HG03064 (cell line): ENCODE results near the gene CMC1.

Experiments
- ATAC-seq: cut with Tn5 transposase; IDR thresholded peaks from one replicate; pipeline ENCODE4 v1.9.1; 2021; ENCODE audit warnings: low read depth; ENCODE audit not compliant: unreplicated experiment

CMC1 gene

DNA sequence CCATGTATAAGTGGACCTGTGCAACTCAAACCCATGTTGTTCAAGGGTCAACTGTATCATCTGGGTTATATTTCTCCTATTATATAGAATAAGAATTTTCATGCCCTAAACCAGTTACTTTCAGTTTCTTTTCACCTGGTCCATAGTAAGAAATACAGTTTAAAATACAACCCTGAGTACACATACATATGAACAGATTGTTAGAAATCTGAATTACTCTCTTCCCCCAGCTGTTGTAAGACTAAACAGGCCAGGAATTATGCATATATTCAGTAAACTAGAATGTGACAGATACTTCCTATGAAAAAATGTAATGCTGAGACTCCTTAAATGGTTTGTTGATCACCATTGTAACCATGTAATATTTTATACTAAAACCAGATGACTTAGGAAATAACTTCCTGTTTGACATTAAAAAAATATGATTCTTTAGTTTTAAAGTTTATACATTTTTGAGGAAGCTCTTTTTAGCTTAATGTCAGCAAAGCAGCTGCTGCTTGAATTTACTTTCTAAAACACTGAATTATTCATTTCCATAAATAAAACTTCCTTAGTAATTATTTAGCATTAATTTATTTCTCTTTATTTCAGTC is 54.6 kb downstream of the CMC1 start:
- ATAC-seq, result no peak

DNA sequence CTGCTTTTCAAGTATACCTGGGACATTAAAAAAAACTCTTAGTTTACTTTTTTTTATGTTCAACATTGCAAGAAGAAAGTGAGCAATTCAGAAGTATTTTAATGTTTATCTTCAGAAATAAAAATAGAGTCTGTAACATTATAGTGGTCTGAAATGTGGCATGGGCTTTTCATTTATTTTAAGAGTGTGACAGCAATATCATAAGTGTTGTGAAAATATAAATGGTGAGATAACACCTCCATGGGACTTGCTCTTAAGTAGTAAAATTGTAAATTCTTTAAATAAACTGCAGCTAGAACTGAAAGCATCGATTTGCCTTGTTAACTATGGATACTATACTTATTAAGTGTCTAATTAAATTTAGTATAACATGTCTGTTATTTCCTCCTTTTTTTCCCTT is 58.3 kb downstream of the CMC1 start:
- no peak for ATAC-seq

GRCh38 chr3:28300345-28300962 is 59.0 kb downstream of the CMC1 start:
- no peak for ATAC-seq

GRCh38 chr3:28301688-28302087 is 60.3 kb downstream of the CMC1 start:
- ATAC-seq, result no peak

DNA sequence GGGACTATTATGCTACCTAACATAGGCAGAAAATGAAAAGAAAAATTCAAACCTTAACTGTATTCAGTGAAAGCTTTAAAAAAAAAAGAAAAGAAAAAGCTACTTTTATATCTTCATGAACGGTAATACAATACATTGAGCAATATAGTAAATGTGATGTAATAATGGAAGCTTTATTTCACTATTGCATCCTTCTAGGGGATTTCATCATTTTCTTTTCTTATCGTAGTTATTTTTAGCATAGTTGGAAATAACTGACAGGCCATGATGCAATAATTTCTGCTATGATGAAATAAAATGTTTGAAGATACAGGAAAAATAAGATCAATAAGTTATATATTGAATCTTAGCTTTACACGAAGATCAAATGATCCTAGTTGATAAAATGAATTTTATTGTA is 66.8 kb downstream of the CMC1 start:
- no peak for ATAC-seq

DNA sequence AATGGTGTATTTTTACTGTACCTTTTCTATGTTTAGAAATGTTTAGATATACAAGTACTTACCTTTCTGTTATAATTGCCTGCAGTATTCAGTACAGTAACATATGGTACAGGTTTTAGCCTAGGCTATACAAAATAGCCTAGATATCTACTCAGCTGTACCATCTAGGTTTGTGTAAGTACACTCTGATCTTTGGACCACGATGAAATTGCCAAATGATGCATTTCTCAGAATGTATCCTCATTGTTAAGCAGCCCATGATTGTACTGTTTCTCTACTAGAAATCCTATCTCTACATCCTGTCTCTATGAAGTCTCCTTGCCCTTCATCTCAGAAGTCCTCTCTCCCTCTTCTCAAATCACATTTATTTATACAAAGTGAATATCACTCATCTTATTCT is 74.3 kb downstream of the CMC1 start:
- no peak for ATAC-seq

- ATAC-seq, result no peak
Observed at GRCh38 chr3:28316226-28316625, 74.8 kb downstream of the CMC1 start.

GRCh38 chr3:28317438-28318022 is 76.1 kb downstream of the CMC1 start:
- ATAC-seq, result peak; percentile 79

DNA sequence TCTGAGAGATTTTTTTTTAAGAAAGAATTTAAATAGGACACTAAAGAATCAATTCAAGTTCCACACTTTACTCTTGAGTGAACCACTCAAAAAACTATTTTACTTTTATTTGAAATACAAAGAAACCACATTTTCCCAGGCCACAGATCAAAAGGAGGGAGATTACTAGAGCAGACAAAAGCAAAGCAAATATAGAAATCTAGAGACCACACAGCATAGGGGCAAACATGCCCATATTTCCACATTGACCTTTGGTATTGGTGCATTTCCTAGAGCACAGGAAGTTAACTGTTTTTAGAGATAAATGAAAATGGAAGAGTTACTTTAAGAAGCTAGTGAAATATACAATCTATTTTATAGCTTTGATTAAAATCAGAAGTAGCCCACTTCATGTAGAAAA is 79.6 kb downstream of the CMC1 start:
- no peak for ATAC-seq

- ATAC-seq, result no peak
Observed at GRCh38 chr3:28322464-28322863, 81.0 kb downstream of the CMC1 start.

DNA sequence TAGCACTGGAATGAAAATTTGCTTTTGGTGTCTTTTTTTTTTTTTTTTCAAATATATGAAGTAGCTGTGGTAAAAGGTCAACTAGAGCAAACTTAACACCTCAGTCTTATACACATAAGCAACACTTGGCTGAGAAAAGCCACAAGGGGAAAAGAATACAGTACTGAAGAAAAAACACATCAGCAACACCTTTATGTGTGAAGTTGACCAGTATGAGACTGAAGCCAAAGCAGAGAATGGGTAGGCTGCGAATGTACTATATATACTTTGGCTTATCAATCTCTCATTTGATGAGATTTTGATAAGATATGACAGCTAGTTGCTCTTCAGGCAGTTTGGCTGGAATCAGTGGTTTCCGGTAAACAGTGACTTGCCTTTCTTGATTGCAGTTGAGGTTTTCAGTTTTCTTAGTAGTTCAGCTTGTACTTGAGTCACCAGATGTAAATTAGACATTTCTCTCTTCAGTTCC is 85.1 kb downstream of the CMC1 start:
- peak; percentile 90 for ATAC-seq

GRCh38 chr3:28328188-28329151 is 87.1 kb downstream of the CMC1 start:
- ATAC-seq, result no peak

DNA sequence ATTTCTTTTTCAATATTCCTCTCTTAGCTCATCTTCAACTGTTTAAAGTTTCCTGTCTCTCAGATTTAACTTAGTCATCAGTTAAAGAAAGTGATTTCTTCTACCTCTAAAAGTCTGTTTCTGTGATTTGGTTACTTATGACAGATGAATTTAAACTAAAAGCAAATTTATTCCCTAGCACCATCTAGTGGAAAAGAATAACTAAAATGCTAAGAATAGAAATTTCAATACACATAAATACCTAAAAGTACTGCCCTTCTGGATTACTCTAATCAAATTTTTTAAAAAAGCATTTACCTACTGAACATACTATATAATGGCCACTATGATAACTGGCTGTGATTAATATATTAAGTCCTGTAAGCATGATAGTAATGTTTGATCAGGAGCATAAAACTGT is 93.1 kb downstream of the CMC1 start:
- ATAC-seq, result no peak

DNA sequence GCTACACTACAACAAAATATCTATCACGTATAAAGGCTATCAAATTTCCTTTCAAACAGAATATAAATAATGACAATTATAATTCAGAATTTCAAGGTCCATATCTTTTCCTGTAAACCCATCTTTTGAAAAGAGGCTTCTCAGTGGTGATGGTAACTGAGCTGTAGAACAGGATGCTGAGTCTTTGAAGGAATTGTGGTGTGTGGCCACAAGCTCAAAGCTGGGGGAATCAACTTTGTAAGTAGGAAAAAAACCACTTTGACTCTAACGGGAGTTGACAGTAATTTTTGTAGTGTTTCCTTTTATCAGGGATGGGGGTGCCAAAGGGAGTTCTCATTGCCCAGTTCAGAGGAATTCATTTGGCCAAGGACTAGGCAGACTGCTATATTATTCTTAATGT is 93.8 kb downstream of the CMC1 start:
- no peak for ATAC-seq

DNA sequence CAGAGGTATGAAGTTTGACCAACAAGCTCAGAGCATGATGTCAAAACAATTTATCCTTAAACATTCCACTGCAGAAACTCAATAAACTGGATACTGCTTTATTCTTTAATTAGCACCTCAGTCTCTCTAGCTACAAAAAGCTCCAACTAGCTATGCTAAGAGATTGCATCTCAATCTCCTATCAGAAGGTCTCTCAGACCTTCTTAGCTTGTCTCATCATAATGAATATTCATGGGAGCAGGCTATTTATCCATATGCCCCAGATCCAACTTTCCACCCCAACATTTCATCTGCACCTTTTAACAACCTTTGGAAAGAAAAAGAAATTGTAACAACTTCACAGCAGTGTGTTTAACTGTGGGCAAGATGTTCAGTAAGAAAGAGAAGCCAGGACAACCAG is 95.8 kb downstream of the CMC1 start:
- ATAC-seq, result no peak

DNA sequence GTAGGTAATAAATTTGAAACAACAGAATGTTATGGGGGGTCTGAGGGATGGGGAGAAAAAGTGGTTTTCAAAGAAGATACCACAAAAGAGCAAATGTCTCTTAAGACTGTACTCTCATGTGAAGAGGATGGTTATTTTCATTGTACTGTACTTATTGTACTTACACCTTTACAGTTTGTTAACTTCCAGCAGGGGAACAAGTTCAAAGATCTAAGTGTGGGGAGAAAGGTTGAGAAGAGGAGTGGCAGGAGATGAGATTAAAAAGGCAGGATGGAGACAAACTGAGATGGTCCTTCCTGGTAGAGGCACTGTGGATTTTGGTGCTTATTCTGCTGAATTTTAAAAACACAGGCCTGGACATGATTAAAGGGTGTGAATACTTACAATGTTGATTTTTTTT is 101.7 kb downstream of the CMC1 start:
- ATAC-seq, result no peak

- ATAC-seq, result no peak
Observed at GRCh38 chr3:28345690-28346089, 104.3 kb downstream of the CMC1 start.

DNA sequence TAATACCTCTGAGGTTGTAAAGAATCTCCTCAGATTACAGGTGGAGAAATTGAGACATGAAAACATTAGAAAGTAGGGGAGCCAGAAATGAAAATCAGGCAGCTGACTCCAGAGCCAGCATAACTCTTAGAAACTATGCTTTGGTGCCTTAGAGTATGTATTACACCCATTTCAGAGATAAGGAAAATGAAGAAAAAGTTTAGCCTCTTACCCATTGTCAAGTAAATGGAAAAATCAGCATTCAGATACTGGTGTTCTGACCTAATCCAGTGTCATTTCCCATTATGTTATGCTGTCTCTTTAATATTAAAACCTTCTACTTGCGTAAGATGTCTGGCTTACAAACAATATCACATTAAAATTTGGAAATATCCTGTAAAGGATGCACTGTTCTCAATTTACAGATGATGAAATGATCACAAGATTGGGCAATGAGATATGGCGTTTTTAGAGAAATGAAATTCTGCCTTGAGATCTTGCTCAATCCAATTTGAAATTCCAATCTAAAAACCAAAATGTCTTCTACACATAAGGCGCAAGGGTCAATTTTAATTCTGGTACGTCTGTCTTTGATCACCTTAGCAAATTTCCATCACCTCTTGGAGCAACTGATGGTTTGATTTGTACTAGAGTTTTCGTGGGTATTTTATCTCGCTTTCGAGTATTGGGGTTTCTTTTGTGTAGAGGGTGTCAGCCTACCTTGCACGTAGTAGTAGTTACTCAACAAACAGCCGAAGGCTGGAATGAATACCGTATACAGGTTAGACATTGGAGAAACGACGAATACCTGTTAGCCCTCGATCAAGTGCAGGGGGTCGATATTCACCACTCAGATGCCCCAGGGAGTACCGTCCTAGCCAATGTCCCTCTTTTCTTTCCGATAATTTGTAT is 106.2 kb downstream of the CMC1 start:
- no peak for ATAC-seq

GRCh38 chr3:28348265-28348628 is 106.8 kb downstream of the CMC1 start:
- no peak for ATAC-seq
